GM18505 (cell line): ENCODE data around the gene CDC42EP3.

ENCODE experiments used
- ATAC-seq: cut with Tn5 transposase; IDR thresholded peaks from one replicate; pipeline ENCODE4 v1.9.1; 2021; ENCODE audit not compliant: unreplicated experiment
- POLR2A ChIP-seq: IDR thresholded peaks from 4 replicates; pipeline ENCODE4 v1.6.1; 2011; ENCODE audit warnings: borderline replicate concordance; ENCODE audit not compliant: insufficient read depth, insufficient read length; ENCODE audit errors: extremely low read depth

The CDC42EP3 gene

DNA sequence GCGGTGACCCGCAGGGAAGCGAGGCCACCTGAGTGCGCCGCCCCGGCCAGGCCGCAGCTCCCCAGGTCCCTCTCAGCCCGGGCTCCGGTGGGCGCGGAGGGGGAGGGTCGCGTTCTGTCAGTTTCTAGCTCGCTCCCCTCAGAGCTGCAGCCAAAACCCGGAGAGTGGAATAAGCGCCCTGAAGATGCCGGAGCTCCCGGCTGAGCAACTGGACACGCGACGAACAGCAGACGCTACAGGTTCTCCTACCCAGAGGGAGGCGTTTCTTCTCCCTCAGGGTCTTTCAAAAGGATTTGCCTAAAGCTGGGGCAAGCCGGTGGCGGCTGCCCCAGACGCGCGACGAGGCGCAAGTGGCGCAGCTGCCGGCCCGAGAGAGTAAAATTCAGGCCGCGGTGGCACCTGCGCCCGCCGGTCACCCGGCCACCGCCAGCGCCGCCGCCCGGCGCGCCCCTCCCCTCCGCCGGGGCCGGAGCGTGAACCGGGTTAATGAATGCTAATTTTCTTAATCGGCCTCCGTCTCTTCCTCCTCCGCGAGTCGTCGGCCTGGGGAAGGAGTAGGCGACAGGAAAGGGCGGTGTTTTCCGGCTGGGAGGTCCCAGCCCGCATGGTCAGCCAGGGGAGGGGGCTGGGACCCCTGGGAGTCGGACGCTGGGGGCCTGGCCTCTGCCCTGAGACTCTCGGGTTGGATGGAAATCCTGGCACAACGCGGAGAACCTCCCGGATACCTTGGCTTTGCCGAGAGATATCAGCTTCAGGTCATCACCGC, 845 bp upstream of the CDC42EP3 start:
- TF ChIP-seq POLR2A: peak; percentile 29
- ATAC-seq: peak; percentile 46

DNA sequence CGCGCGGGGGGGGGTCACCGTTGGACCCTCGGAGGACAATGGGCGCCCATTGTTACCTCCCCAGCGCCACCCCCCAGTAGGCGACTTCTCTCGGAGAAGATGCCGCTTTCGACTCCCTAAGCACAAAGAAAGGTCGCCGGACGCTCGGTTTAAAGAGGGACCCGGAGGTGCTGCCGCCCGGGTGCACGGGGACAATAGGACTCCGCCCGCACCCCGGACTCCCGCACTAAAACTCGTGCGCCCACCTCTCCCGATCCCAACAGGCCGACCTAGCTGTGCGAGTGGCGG, 318 bp upstream of the CDC42EP3 start:
- peak; percentile 18 for ATAC-seq
- TF ChIP-seq POLR2A: no peak

DNA sequence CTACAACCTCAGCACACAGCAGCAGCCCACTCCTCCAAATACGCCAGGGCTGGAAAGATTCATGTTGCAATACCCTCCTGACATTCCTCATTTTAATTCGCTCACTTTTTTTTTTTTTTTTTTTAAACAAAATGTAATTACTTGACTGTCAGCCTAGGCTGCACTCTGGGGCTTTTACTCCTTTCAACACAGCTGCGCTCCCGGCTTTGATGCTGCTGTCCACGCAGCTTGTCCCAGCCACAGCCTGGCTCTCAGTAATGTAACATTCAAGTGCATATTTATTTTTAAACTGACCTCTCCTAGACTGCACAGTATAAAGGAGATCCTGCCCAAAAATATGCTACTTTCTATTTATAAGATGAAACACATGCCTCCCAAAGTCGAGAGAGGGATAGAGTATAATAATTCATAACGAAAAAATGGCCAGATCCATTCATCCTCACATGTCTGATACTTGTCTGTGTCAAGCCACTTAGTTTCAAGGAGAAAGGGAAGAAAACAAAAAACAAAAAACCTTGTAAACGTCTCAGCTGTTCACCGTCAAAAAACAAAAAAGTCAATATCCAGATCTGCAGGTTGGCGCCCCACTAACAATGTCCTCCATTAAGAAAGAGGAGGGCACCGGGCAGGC, 949 bp downstream of the CDC42EP3 start:
- ATAC-seq: no peak

DNA sequence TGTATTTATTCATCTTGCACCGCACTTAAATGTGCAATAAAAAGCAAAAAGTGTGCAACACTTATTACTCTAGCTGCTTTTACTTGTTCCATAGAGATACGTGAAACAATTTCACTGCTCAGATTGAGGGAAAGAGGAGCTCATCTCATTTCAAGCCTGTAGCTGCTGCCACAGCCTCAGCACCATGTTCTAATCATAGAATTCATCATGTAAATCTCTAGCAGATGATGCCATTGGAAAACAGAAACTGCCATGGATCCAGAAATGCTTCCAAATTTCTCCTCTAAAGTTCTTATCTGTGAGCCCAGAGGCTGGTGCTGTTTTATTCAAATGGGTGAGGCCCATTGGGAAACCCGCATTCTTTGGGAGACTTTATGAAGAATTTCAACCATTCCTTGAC, 2.0 kb downstream of the CDC42EP3 start:
- TF ChIP-seq POLR2A: no peak
- no peak for ATAC-seq

More for the DNA sequence above, 949 bp downstream of the CDC42EP3 start:
- no peak for TF ChIP-seq POLR2A

GRCh38 chr2:37667704-37668103, 3.7 kb downstream of the CDC42EP3 start:
- no peak for TF ChIP-seq POLR2A
- no peak for ATAC-seq

DNA sequence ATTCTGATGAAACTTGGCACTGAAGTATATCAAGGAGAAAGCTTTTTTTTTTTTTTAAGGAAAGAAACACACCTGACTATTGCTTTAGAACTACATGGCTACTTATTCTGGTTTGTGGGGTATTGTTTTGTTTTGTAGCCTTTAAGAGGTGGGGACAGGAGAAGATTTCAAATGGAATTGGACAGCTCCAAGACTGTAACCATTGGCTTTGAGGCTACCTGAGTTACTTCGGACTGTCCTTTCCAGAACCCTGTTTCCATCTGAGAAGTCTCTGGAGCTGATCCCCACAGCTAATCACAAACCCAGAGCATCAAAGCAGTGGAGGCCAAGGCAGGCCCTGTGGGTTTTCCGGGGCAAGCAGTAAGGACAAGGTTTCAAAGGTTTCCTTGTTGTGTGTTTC, 4.7 kb downstream of the CDC42EP3 start:
- TF ChIP-seq POLR2A: no peak
- no peak for ATAC-seq

DNA sequence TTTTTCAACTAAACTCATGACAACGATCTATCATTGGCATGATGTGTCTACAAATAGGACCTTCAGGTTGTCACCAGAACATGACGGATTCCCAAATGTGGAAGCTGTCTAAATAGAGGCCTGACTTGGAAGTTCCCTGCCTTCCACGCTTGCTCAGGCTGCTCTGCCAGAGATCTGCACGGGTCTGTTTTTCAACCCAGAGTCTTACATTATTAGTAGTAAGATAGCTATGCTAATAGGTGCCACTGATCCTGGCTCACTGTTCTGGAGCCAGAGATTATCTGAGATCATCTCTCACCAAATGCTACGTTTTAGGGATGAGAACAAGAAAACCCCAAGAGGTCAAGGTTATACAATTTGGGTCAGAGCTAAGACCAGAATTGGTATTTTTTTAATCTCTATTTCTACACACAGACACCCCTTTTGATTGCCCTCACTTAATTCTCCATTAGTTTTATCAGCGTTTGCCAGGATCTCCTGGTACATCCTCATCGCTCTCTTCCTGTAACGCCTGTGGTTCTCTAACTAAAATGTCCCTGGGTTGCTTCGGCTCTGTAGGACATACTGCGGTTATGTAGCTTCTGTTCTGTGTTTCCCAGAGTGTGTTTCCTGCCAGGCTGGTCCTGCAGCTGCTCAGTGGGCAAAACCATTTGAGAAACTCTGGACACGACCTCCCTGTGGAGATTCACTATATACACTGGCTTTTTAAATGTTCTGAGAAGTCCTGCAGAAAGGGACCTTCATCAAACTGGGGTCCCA, 5.7 kb downstream of the CDC42EP3 start:
- ATAC-seq: no peak
- no peak for TF ChIP-seq POLR2A

GRCh38 chr2:37665043-37665442, 6.4 kb downstream of the CDC42EP3 start:
- ATAC-seq: no peak
- no peak for TF ChIP-seq POLR2A

- no peak for ATAC-seq
Observed at GRCh38 chr2:37664231-37664643, 7.2 kb downstream of the CDC42EP3 start.

GRCh38 chr2:37663390-37663789, 8.1 kb downstream of the CDC42EP3 start:
- TF ChIP-seq POLR2A: no peak
- no peak for ATAC-seq

More at GRCh38 chr2:37664231-37664643, 7.2 kb downstream of the CDC42EP3 start:
- TF ChIP-seq POLR2A: no peak

DNA sequence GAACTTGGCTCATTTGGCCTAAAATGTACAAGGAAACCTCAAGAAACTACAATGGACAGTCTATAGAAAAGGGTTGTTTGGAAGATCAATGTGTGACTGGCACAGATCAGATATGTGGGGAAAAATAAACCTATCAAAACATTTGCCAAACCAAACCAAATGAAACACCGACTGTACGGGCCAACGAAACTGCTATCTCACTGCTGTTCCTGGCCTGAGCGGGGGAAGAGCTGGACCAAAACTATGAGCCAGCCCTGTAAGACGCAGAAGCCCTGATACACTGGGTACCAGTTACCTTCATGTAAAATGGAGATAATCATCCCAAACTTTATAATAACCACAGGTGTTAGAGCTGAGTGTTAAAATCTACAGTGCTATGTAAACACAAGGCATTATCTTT, 11.7 kb downstream of the CDC42EP3 start:
- ATAC-seq: no peak
- peak; percentile 31 for TF ChIP-seq POLR2A

DNA sequence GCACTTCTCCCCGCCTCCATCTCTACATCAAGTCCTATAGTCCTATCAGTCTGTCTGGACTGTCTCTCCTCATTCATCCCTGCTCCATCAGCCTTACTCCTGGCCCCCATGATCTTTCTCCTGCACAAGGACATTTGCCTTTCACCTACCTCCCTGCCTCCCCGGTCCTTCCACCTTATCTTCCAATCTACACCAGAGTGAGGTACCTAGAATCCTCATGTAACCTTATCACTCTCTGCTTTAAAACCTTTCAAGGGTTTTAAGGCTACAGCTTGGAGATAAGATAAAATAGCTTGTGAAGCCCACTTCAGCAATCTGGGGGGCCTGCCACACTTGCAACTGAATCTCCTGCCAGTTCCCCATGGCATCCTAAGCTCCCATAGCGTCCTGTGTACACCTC, 12.8 kb downstream of the CDC42EP3 start:
- TF ChIP-seq POLR2A: no peak
- ATAC-seq: no peak

- no peak for TF ChIP-seq POLR2A
- ATAC-seq: no peak
Observed at GRCh38 chr2:37657471-37657870, 14.0 kb downstream of the CDC42EP3 start.
